Measurements from ENCODE around the gene AGXT.

The AGXT gene

GRCh38 chr2:240884745-240885144 lies 16.1 kb downstream of the AGXT start:
- TF ChIP-seq CTCF (conservative IDR thresholded peaks at IDR 0.05; ENCODE audit: low read depth, low read length): no peak
- H3K4me3 ChIP-seq (ENCODE audit: low read length): no peak overlapping the region
- DNase-seq (ENCODE audit: low read depth): no peak

- no peak for TF ChIP-seq CTCF (conservative IDR thresholded peaks at IDR 0.05; ENCODE audit: low read depth, low read length)
- no peak overlapping the region for H3K4me3 ChIP-seq (ENCODE audit: low read length)
- DNase-seq (ENCODE audit: low read depth): no peak
Measured at GRCh38 chr2:240885566-240885965, 16.9 kb downstream of the AGXT start.

- no peak for TF ChIP-seq CTCF (conservative IDR thresholded peaks at IDR 0.05; ENCODE audit: low read depth, low read length)
- no peak overlapping the region for H3K4me3 ChIP-seq (ENCODE audit: low read length)
- no peak for DNase-seq (ENCODE audit: low read depth)
Measured at GRCh38 chr2:240886023-240886565, 17.5 kb downstream of the AGXT start.

- no peak for DNase-seq (ENCODE audit: low read depth)
- no peak for TF ChIP-seq CTCF (conservative IDR thresholded peaks at IDR 0.05; ENCODE audit: low read depth, low read length)
- H3K4me3 ChIP-seq (ENCODE audit: low read length): no peak overlapping the region
Measured at GRCh38 chr2:240886678-240887609, 18.3 kb downstream of the AGXT start.

- TF ChIP-seq CTCF (conservative IDR thresholded peaks at IDR 0.05; ENCODE audit: low read depth, low read length): no peak
- no peak overlapping the region for H3K4me3 ChIP-seq (ENCODE audit: low read length)
- no peak for DNase-seq (ENCODE audit: low read depth)
Measured at GRCh38 chr2:240887631-240888030, 19.0 kb downstream of the AGXT start.

- no peak for DNase-seq (ENCODE audit: low read depth)
- no peak for TF ChIP-seq CTCF (conservative IDR thresholded peaks at IDR 0.05; ENCODE audit: low read depth, low read length)
- no peak overlapping the region for H3K4me3 ChIP-seq (ENCODE audit: low read length)
Measured at GRCh38 chr2:240888130-240888889, 19.7 kb downstream of the AGXT start.

All from retinal pigment epithelial cell (primary cell).